ENCODE measurements around the gene RELA. TPM values are rescaled to one million over a fixed set of nuclear protein-coding genes. Genes with fewer than 3 reads are reported as not detected.

Gene RELA
- total RNA-seq, 1 experiment from 2014 or later: 83.0 TPM

GRCh38 chr11:65646288-65646957, 16.3 kb downstream of the RELA start:
- intact Hi-C loops (cut with micrococcal nuclease): no loop called here
- BruUV-seq (replicated peaks): no TSS peak
- Mint-ChIP-seq H3K27ac (ENCODE audit: low read depth, unreplicated experiment) (no peak overlapping the region), H3K4me1 (ENCODE audit: insufficient read depth, unreplicated experiment) (peaks cover 10% of the 10 kb centered on the region), H3K36me3 (ENCODE audit: insufficient read depth, unreplicated experiment) (no peaks in the 10 kb centered on the region), H3K4me3 (ENCODE audit: unreplicated experiment) (no peak overlapping the region), H3K27me3 (ENCODE audit: insufficient read depth, unreplicated experiment) (no peaks in the 10 kb centered on the region), H3K9me3 (ENCODE audit: unreplicated experiment) (no peaks in the 10 kb centered on the region)
- ChIA-PET POLR2A (no interaction called here), CTCF (interaction anchor here (0.6 kb wide), 1 partner anchor 27 kb away, joined by 3 read pairs; no protein-coding TSS in a partner anchor)
- TF ChIP-seq CTCF (IDR thresholded peaks at IDR 0.05; ENCODE audit: unreplicated experiment): no peak
- DNase-seq (ENCODE audit: unreplicated experiment): no peak

- intact Hi-C loops (cut with micrococcal nuclease): no loop called here
- no peak overlapping the region for H3K4me3 Mint-ChIP-seq (ENCODE audit: unreplicated experiment)
- no peaks in the 10 kb centered on the region for H3K27me3 Mint-ChIP-seq (ENCODE audit: insufficient read depth, unreplicated experiment)
- BruUV-seq (replicated peaks): no TSS peak
- DNase-seq (ENCODE audit: unreplicated experiment): no peak
- no peaks in the 10 kb centered on the region for H3K9me3 Mint-ChIP-seq (ENCODE audit: unreplicated experiment)
- H3K27ac Mint-ChIP-seq (ENCODE audit: low read depth, unreplicated experiment): no peak overlapping the region
- H3K36me3 Mint-ChIP-seq (ENCODE audit: insufficient read depth, unreplicated experiment): no peaks in the 10 kb centered on the region
- POLR2A ChIA-PET: interaction anchor here (1.1 kb wide), 1 partner anchor 7 kb away, joined by 3 read pairs; no protein-coding TSS in a partner anchor
- CTCF ChIA-PET: interaction anchor here (0.6 kb wide), 1 partner anchor 27 kb away, joined by 3 read pairs; no protein-coding TSS in a partner anchor
- H3K4me1 Mint-ChIP-seq (ENCODE audit: insufficient read depth, unreplicated experiment): peaks cover 6% of the 10 kb centered on the region
- no peak for TF ChIP-seq CTCF (IDR thresholded peaks at IDR 0.05; ENCODE audit: unreplicated experiment)
Observed at GRCh38 chr11:65645710-65646109, 17.0 kb downstream of the RELA start.

- no peak for TF ChIP-seq CTCF (IDR thresholded peaks at IDR 0.05; ENCODE audit: unreplicated experiment)
- CTCF ChIA-PET: interaction anchor here (0.6 kb wide), 1 partner anchor 93 kb away, joined by 3 read pairs; no protein-coding TSS in a partner anchor
- no TSS peak for BruUV-seq (replicated peaks)
- Mint-ChIP-seq H3K4me1 (ENCODE audit: insufficient read depth, unreplicated experiment) (peaks cover 6% of the 10 kb centered on the region), H3K27ac (ENCODE audit: low read depth, unreplicated experiment) (no peak overlapping the region), H3K9me3 (ENCODE audit: unreplicated experiment) (no peaks in the 10 kb centered on the region), H3K4me3 (ENCODE audit: unreplicated experiment) (no peak overlapping the region), H3K36me3 (ENCODE audit: insufficient read depth, unreplicated experiment) (no peaks in the 10 kb centered on the region), H3K27me3 (ENCODE audit: insufficient read depth, unreplicated experiment) (no peaks in the 10 kb centered on the region)
- intact Hi-C loops (cut with micrococcal nuclease): no loop called here
- no peak for DNase-seq (ENCODE audit: unreplicated experiment)
- POLR2A ChIA-PET: interaction anchor here (1.0 to 1.5 kb wide), 3 partner anchors 8 to 30 kb away, joined by 3 read pairs; partner anchors contain the start of gene PCNX3
Observed at GRCh38 chr11:65644837-65645236, 17.9 kb downstream of the RELA start.

GRCh38 chr11:65643971-65644370, 18.7 kb downstream of the RELA start:
- ChIA-PET CTCF (interaction anchor here (1.8 kb wide), 1 partner anchor 68 kb away, joined by 5 read pairs; no protein-coding TSS in a partner anchor), POLR2A (interaction anchor here (0.6 to 2.9 kb wide), 5 partner anchors 9 to 769 kb away, joined by 3 to 9 read pairs (median 4); partner anchors contain the start of genes PCNX3 and RELA)
- intact Hi-C loops (cut with micrococcal nuclease): no loop called here
- Mint-ChIP-seq H3K27ac (ENCODE audit: low read depth, unreplicated experiment) (no peak overlapping the region), H3K9me3 (ENCODE audit: unreplicated experiment) (no peaks in the 10 kb centered on the region), H3K4me1 (ENCODE audit: insufficient read depth, unreplicated experiment) (peaks cover 7% of the 10 kb centered on the region), H3K27me3 (ENCODE audit: insufficient read depth, unreplicated experiment) (no peaks in the 10 kb centered on the region), H3K36me3 (ENCODE audit: insufficient read depth, unreplicated experiment) (no peaks in the 10 kb centered on the region), H3K4me3 (ENCODE audit: unreplicated experiment) (no peak overlapping the region)
- peak; percentile 41 for DNase-seq (ENCODE audit: unreplicated experiment)
- no peak for TF ChIP-seq CTCF (IDR thresholded peaks at IDR 0.05; ENCODE audit: unreplicated experiment)
- BruUV-seq (replicated peaks): no TSS peak

All from MCF 10A (cell line).